Measurements from ENCODE around the gene TENM4. TPM values are rescaled to one million over a fixed set of nuclear protein-coding genes. Genes with fewer than 3 reads are reported as not detected.

The TENM4 gene
- total and polyA plus RNA-seq, 10 of the 15 experiments (the other 5 are each of a cell fraction or from before 2014, with no cell fraction given) = 0.03 to 0.12 (median 0.06) TPM; not detected in 7

GRCh38 chr11:79294845-79295731 is 145.7 kb downstream of the TENM4 start (continued):
- TF ChIP-seq PRDM15 (CRISPR knock-in tag; IDR thresholded peaks at IDR 0.05) (no peak), IKZF1 (conservative IDR thresholded peaks at IDR 0.05) (no peak)

DNA sequence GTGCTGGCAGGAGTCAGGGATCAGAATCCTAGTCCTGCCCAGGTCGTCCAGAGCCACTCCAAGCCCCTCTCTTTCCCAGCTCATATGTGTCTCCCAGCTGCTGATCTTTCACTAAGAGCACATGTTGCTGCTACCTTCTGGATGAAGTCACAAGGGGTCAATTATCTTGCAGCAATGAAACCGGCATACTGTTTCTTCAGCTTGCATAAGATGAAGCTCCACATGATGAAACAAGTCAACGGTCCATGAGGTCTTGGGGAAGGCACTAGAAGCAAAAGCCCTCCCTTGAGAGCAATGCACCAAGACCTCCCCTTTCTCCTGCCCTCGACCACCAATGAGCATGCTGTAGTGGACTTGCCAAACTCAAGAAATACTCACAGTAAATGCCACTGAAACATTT is 148.9 kb downstream of the TENM4 start:
- intact Hi-C loops (cut with micrococcal nuclease; ENCODE audit: unreplicated experiment) = no loop called here
- TF ChIP-seq SREBF2 (IDR thresholded peaks at IDR 0.05; ENCODE audit: low read length) = no peak
- TF ChIP-seq TCF3 (IDR thresholded peaks at IDR 0.05; ENCODE audit: borderline replicate concordance, insufficient read depth, low read depth, low read length) = no peak
- no peak for TF ChIP-seq RAD51 (IDR thresholded peaks at IDR 0.05)
- no peak for TF ChIP-seq CEBPB (IDR thresholded peaks at IDR 0.05; ENCODE audit: borderline replicate concordance in 1 of 2, low read depth in 2 of 2, low read length in 2 of 2)
- no peak for TF ChIP-seq NFYA (IDR thresholded peaks at IDR 0.05; ENCODE audit: borderline replicate concordance, low read depth, low read length)
- no peak for TF ChIP-seq CREM (IDR thresholded peaks at IDR 0.05; ENCODE audit: low read depth)
- no peak for TF ChIP-seq BCLAF1 (IDR thresholded peaks at IDR 0.05)
- no peak for TF ChIP-seq RELA (IDR thresholded peaks at IDR 0.05; ENCODE audit: borderline replicate concordance, partially characterized antibody)
- no peak for TF ChIP-seq HCFC1 (IDR thresholded peaks at IDR 0.05; ENCODE audit: low read length)
- TF ChIP-seq BCL11A (IDR thresholded peaks at IDR 0.05; ENCODE audit: low read depth, low read length) = no peak

More for the DNA sequence above, 148.9 kb downstream of the TENM4 start:
- BruUV-seq (replicated peaks) = no TSS peak
- Histone ChIP-seq H3K36me3 (ENCODE audit: control insufficient read depth in 2 of 2, insufficient read depth in 2 of 2, low read length in 1 of 2) (no peaks in the 10 kb centered on the region), H3K4me3 (no peak overlapping the region), H3K27ac (ENCODE audit: control insufficient read depth, insufficient read depth) (no peak overlapping the region), H3K9ac (ENCODE audit: control insufficient read depth, insufficient read depth, low read length) (no peak overlapping the region), H2AFZ (ENCODE audit: control insufficient read depth, low read depth, low read length) (no peak overlapping the region), H3K9me3 (replicated peaks; ENCODE audit: control insufficient read depth, insufficient read depth, low read length) (no peaks in the 10 kb centered on the region), H3K4me1 (ENCODE audit: control insufficient read depth, insufficient read depth, low read length) (no peaks in the 10 kb centered on the region), H4K20me1 (ENCODE audit: control insufficient read depth, insufficient read depth) (no peaks in the 10 kb centered on the region), H3K27me3 (replicated peaks in 1 of 2; ENCODE audit: control insufficient read depth in 2 of 2, insufficient read depth in 2 of 2, low read length in 1 of 2) (no peaks in the 10 kb centered on the region), H3K79me2 (ENCODE audit: control insufficient read depth, insufficient read depth, low read length) (no peaks in the 10 kb centered on the region), H3K4me2 (ENCODE audit: control insufficient read depth, insufficient read depth) (no peak overlapping the region)
- CTCF ChIA-PET = interaction anchor here (0.7 kb wide), 1 partner anchor 40 kb away, joined by 3 read pairs; no protein-coding TSS in a partner anchor
- 3% methylated on average over 4 of the region's 4 CpGs for WGBS (ENCODE audit: insufficient coverage, insufficient replicate concordance, low lambda C conversion rate, missing lambda C conversion rate)
- RAD21 ChIA-PET (ENCODE audit: unreplicated experiment) = no interaction called here
- ATAC-seq (no peak), DNase-seq (ENCODE audit: low read depth, low spot score) (no peak), FAIRE-seq (no peak)
- POLR2A ChIA-PET = no interaction called here
- in situ Hi-C loops (cut with MboI) = no loop called here
- SMC1A ChIA-PET (ENCODE audit: uncharacterized antibody, unreplicated experiment) = interaction anchor here (1.4 kb wide), 1 partner anchor 12 kb away, joined by 4 read pairs; no protein-coding TSS in a partner anchor
